HG03565 (cell line): ENCODE data around the gene BLCAP.
"Not testable (repeated sequence)": the region's sequence is repeated elsewhere in the genome, so short reads cannot be mapped to it uniquely, and the experiment has no call there.

Experiments
- ATAC-seq: cut with Tn5 transposase; IDR thresholded peaks from one replicate; pipeline ENCODE4 v1.9.1; 2021; ENCODE audit warnings: mild to moderate bottlenecking, moderate library complexity; ENCODE audit not compliant: unreplicated experiment

Gene BLCAP

GRCh38 chr20:37558306-37558705 is 30.6 kb upstream of the BLCAP start:
- ATAC-seq, result no peak

- no peak for ATAC-seq
These were observed 28.9 kb upstream of the BLCAP start for GRCh38 chr20:37556538-37556937.

GRCh38 chr20:37554721-37555298 is 27.1 kb upstream of the BLCAP start:
- not testable (repeated sequence) for ATAC-seq

- ATAC-seq, result no peak
These were observed 24.7 kb upstream of the BLCAP start for GRCh38 chr20:37552415-37552814.

- not testable (repeated sequence) for ATAC-seq
These were observed 24.0 kb upstream of the BLCAP start for GRCh38 chr20:37551660-37552059.

- not testable (repeated sequence) for ATAC-seq
These were observed 22.6 kb upstream of the BLCAP start for GRCh38 chr20:37550101-37550920.

- ATAC-seq, result no peak
These were observed 20.2 kb upstream of the BLCAP start for GRCh38 chr20:37547912-37548311.

GRCh38 chr20:37545516-37545915 is 17.8 kb upstream of the BLCAP start:
- no peak for ATAC-seq

GRCh38 chr20:37544386-37544785 is 16.7 kb upstream of the BLCAP start:
- no peak for ATAC-seq

- no peak for ATAC-seq
These were observed 16.2 kb upstream of the BLCAP start for GRCh38 chr20:37543828-37544227.

GRCh38 chr20:37542281-37542680 is 14.6 kb upstream of the BLCAP start:
- no peak for ATAC-seq

GRCh38 chr20:37541326-37541725 is 13.7 kb upstream of the BLCAP start:
- ATAC-seq, result no peak

- ATAC-seq, result not testable (repeated sequence)
These were observed 13.2 kb upstream of the BLCAP start for GRCh38 chr20:37540838-37541237.

GRCh38 chr20:37540001-37540400 is 12.3 kb upstream of the BLCAP start:
- no peak for ATAC-seq

- no peak for ATAC-seq
These were observed 11.7 kb upstream of the BLCAP start for GRCh38 chr20:37539424-37539823.

- no peak for ATAC-seq
These were observed 10.3 kb upstream of the BLCAP start for GRCh38 chr20:37538003-37538402.

- ATAC-seq, result no peak
These were observed 9.8 kb upstream of the BLCAP start for GRCh38 chr20:37537505-37537904.

- ATAC-seq, result no peak
These were observed 7.9 kb upstream of the BLCAP start for GRCh38 chr20:37535443-37536132.

GRCh38 chr20:37534401-37535157 is 6.9 kb upstream of the BLCAP start:
- ATAC-seq, result peak; percentile 92

- no peak for ATAC-seq
These were observed 5.6 kb upstream of the BLCAP start for GRCh38 chr20:37533154-37533715.

- no peak for ATAC-seq
These were observed 4.2 kb upstream of the BLCAP start for GRCh38 chr20:37531856-37532255.
